T-helper 1 cell (primary cell): Measurements from ENCODE around the gene PFKFB1.
"Not testable (repeated sequence)": the region's sequence is repeated elsewhere in the genome, so short reads cannot be mapped to it uniquely, and the experiment has no call there.

Source experiments
- DNase-seq, 5 donors: peaks; one replicate each; pipeline ENCODE4 v3.0.0-alpha.2; 2012 to 2020

PFKFB1 gene

GRCh38 chrX:54992911-54993622 is 921 bp downstream of the PFKFB1 start:
- no peak for DNase-seq

- no peak for DNase-seq
These were observed 2.3 kb downstream of the PFKFB1 start for GRCh38 chrX:54991706-54992105.

DNA sequence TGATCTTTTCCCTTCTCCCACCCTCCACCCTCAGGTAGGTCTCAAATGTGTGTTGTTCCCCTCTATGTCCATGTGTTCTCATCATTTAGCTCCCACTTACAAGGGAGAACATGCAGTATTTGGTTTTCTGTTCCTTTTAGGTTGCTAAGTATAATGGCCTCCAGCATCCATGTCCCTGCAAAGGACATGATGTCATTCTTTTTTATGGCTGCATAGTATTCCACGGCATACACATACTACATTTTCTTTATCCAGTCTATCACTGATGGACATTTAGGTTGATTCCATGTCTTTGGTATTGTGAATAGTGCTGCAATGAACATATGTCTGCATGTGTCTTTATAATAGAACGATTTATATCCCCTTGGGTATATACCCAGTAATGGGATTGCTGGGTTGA is 10.7 kb downstream of the PFKFB1 start:
- DNase-seq = not testable (repeated sequence)

- DNase-seq = no peak
These were observed 13.7 kb downstream of the PFKFB1 start for GRCh38 chrX:54980334-54980733.

- no peak for DNase-seq
These were observed 14.6 kb downstream of the PFKFB1 start for GRCh38 chrX:54979432-54979831.

DNA sequence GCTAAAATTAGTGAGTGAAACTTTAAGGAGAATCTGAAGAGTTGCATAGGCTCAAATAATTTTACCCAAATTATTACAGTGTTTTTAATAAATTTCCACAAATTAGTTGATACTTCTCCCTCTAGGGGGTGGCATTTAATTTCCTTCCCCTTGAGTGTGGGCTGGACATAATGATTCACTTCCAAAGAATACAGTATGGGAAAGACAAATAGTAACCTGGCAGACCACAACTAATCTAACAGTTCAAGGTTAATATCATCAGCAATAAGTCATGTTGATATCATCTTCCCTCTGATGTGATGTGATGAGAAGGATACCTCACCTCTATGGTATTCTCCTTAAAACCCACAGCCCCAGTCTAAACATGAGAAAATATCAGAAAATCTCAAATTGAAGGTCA is 15.5 kb downstream of the PFKFB1 start:
- DNase-seq = no peak

GRCh38 chrX:54977387-54977786 is 16.6 kb downstream of the PFKFB1 start:
- DNase-seq = no peak

- no peak for DNase-seq
These were observed 29.1 kb downstream of the PFKFB1 start for GRCh38 chrX:54964766-54965497.

DNA sequence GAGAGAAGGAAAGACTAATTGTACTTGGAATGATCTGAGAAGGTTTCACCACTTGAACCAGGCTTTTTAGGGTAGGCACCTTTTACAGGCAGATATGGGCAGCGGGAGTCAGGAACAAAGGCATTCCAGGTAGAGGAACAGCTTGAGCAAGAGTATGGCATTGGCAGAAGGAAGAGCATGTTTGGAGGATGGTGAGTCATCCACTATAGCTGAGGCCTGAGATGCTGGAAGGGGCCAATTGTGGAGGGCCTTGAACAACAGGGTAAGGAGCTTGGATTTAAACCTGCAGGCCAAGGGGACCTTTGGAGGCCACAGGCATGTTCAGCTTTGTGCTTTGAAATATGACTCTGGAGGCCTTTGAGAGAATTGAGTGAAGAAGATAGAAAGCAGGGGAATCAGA is 32.2 kb downstream of the PFKFB1 start:
- no peak for DNase-seq

DNA sequence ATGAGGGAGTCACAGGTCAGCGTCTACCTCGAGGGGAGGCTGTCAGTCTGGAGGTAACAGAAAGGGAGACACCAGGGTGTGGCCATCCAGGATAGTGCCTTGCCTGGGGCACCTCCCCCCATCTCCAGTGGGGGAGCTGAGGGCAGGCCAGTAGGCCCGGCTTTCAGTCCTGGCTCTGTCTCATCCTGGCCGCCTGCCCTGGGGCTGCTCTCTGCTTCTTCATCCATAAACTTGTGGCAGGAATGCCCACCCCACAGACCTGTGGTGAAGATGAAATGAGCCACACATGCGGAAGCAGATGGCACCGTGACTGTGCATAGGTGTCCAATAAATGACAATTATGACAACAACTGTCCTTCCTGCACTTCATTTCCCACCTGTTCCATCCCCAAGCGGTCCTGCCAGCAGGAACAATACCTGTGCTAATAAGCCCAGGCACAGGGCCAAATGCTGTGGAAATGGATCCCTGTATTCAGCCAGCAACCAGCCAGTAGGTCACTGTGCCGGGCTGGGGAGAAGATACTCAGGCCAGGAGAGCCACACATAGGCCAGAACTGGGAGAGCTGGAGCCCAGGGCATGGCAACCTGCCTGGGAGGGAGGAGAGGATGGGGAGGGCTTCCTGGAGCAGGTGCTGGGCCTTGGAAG is 43.1 kb downstream of the PFKFB1 start:
- no peak for DNase-seq

DNA sequence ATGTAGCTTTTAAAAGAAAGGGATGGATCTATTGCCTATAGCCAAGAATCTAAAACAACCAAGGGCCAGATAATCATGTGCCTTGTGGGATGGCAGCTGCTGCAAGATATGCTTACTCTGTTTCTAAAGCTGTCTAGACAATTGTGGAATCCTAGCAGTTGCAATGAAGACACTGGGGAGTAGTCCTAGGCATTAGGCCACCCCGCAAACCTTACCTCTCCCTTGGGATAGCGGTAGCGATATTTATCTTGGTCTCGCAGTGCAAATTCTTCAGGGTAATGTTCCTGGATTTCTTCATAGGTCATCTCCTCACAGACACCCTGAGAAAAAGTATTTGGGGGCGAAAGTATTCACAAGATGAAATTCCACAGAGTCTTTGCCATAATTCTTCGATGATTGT is 48.8 kb downstream of the PFKFB1 start:
- DNase-seq = no peak

DNA sequence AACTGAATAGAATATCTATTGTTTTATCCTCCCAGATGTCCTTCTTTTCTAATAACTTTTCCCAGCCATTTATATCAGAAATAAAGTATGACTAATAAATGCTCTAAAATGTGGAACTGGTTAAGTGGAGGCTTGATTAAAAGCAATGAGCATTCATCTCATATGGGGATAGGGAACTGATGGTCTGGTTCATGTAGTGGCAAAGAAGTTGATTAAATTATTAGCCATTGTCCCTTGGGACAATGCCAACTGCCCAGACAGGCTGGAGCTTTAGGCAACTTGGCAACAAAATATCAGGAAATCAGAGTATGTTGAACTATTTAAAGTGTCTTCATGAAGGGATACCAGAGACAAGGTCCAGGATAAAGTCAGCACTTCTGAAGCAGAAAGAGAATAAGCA is 49.2 kb downstream of the PFKFB1 start:
- no peak for DNase-seq

- DNase-seq = no peak
These were observed 56.6 kb downstream of the PFKFB1 start for GRCh38 chrX:54937416-54937815.

GRCh38 chrX:54935306-54935705 is 58.7 kb downstream of the PFKFB1 start:
- DNase-seq = no peak

DNA sequence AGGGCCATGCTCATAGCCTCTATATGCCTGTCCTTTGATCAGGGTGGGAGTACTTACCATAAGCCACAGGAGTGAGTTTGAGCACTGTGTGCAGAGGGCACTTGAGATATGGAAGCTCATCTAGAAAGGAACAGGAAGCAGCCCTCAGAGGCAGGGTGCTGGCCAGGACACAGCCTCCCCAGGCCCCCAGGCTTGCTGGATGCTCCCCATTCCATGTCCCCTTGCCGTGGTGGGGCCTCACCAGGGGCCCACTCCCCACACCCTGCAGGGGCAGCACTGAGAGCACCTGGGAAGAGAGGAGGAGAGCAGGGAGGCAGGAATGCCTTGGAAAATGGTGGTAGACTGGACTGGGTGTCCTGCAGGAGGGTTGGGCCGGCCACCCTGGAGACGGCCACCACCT is 59.1 kb downstream of the PFKFB1 start:
- DNase-seq = no peak

DNA sequence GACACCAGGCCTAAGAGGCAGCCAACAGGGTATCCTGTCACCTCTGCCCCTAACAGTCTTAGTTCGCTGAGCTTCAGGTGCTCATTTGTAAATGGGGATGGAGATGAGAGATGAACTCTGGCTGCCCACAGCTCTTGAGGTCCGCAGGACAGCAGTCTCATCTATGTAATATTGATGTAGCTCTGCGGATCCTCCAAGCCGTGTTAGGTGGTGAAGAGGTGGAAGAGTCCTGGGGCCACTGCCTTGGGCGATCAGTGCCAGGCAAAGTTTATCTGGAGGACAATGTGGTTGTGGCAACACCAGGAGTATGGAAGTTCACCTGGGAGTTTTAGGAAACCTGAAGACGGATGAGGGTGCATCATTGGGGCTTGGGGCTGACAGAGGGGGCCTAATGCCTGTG is 59.9 kb downstream of the PFKFB1 start:
- no peak for DNase-seq

DNA sequence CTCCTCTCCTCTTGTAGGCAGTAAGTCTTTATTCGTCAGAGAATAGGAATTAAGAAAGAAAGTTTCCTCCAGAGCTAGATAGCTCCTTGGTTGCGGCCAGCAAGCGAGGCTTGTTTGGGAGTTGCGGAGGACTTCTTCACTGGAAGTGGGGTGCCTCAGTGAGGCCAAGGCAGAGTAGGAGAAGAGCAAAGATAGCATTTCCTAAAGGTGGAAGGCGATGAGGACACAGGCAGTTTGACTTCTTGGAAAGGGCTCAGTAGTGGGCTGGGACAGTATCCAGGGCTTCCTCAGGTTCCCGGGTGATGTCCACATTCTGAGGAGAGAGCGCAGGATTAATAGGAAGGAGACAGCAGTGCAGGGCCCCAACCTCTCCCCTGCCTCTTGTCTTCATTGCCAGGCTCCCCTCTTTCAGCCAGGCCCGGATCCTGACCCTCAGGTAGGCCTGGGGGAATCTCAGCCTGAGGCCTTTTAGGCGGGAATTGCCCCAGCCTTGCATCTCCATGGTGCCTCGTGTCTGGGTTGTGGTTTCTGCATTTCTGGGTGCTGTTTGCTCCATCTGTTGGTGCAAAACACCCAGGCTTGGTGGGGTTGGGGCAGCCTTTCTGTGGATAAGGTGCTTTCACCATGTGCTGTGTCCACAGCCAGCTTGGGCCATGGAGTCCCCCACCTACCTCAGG is 60.7 kb downstream of the PFKFB1 start:
- DNase-seq = no peak

DNA sequence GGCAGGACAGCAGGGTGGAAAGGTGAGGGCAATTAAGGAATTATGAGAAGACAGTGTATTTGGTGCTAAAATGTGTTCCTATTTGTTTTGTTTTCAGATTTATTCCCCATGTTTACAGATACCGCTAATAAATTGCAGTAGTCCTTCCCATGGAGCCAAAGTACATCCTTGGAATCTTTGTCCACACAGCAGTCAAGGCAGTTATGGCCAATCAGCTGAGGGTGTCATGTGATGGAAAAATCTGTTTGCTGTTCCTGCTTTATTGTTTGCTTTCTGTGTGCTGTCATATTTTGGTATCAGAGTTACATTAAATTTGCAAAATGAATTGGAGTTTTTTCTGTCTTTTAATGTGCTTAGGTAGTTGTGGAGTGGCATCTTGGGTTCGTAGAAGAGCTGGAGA is 62.9 kb downstream of the PFKFB1 start:
- DNase-seq = no peak

DNA sequence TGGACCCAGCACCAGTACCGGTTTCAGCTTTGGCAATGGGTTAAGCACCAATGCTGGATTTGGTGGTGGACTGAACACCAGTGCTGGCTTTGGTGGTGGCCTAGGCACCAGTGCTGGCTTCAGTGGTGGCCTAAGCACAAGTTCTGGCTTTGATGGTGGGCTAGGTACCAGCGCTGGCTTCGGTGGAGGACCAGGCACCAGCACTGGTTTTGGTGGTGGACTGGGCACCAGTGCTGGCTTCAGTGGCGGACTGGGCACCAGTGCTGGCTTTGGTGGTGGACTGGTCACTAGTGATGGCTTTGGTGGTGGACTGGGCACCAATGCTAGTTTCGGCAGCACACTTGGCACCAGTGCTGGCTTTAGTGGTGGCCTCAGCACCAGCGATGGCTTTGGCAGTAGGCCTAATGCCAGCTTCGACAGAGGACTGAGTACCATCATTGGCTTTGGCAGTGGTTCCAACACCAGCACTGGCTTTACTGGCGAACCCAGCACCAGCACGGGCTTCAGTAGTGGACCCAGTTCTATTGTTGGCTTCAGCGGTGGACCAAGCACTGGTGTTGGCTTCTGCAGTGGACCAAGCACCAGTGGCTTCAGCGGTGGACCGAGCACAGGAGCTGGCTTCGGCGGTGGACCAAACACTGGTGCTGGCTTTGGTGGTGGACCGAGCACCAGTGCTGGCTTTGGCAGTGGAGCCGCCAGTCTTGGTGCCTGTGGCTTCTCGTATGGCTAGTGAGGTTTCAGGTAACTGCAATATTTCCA is 63.5 kb downstream of the PFKFB1 start:
- no peak for DNase-seq

- DNase-seq = no peak
These were observed 65.1 kb downstream of the PFKFB1 start for GRCh38 chrX:54928876-54929275.

GRCh38 chrX:54926978-54927377 is 67.0 kb downstream of the PFKFB1 start:
- no peak for DNase-seq

GRCh38 chrX:54923376-54923775 is 70.6 kb downstream of the PFKFB1 start:
- DNase-seq = no peak

GRCh38 chrX:54922547-54922946 is 71.4 kb downstream of the PFKFB1 start:
- DNase-seq = no peak
